ENCODE results near the gene SAP30BP.
"Not testable (repeated sequence)": the region's sequence is repeated elsewhere in the genome, so short reads cannot be mapped to it uniquely, and the experiment has no call there.

SAP30BP gene

DNA sequence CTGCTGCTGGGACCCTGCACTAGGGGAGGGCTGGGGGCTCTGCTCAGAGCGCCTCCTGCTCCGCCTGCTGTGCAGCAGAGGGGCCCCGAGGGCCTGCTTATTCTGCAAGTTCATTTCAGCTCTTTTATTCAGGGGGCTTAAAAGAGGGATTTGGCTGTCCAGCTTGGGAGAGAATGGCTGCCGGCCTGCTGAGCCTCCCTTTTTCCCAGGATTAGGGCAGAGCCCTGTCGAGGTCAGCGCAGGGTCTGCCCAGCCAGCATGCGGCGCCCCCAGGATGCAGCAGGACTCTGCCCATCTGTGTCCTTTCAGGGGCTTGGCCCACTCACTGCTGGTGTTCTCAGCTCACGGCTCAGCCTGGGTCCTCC is 32.8 kb upstream of the SAP30BP start:
- no peak for DNase-seq

DNA sequence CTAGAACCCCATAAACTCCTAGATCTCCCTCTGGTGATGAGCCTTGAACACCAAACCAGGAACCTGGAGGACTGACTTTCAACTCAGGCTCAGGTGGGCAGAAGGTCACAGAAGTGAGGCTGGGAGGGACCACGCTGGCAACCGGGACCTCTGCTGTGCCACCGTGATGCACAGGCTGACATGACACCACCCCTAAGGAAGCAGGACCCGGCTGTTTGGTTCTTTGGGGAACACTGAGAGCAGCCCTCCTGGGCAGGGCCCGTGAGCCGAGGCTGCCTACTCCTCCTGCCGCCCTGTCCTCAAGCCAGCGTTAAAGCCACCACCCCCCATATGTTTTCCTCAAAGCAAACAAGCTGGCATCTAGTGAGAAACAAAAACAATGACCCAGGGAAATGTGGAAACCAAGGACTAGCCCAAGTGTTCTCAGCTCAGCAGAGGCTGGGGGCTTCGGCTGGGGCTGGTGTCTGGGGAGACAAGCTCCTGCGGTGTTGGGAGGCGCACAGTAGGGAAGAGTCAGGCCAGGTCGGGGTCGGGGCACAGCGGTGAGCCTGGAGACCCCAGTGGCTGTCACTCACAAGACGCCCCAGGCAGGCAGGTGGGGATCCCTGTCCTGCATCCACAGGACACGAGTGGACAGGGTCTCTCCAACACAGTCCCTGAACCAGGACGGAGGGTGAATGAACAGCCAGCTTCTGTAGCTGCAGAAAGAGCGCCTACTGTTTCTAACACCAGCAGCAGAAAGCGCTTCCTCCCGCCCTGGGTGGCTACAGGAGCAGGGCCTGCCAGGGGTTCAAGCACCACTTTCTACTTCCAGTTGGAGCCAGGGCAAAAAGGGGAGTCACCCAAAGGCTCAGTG is 32.2 kb upstream of the SAP30BP start:
- no peak for DNase-seq

DNA sequence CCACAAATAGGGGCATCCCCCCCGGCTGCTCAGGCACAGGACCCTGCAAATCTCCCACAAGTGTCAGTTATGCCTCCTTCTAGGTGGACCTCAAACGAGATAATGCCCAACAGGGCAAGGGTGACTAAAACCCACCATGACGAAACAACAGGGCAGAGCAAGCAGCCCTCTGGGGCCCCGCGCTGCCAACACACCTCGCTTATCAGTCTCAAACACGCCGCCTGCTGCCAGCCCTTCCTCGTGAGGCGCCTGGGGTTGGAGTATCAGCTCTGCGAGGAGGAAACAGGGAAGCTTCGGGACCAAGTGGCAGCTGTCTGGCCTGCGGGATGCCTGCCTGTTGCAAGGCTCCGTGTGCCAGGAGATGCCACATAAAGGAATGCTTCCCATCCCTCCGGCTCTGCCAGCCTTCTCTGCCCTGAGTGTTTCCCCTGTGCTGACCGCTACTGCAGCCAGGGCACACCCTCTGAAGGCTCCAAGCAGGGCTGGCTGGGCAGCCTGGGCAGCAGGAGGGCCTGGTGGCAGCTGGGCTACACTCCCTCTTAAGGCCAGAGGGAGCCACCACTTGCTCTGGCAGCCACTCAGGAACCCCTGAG is 31.4 kb upstream of the SAP30BP start:
- DNase-seq, result no peak

DNA sequence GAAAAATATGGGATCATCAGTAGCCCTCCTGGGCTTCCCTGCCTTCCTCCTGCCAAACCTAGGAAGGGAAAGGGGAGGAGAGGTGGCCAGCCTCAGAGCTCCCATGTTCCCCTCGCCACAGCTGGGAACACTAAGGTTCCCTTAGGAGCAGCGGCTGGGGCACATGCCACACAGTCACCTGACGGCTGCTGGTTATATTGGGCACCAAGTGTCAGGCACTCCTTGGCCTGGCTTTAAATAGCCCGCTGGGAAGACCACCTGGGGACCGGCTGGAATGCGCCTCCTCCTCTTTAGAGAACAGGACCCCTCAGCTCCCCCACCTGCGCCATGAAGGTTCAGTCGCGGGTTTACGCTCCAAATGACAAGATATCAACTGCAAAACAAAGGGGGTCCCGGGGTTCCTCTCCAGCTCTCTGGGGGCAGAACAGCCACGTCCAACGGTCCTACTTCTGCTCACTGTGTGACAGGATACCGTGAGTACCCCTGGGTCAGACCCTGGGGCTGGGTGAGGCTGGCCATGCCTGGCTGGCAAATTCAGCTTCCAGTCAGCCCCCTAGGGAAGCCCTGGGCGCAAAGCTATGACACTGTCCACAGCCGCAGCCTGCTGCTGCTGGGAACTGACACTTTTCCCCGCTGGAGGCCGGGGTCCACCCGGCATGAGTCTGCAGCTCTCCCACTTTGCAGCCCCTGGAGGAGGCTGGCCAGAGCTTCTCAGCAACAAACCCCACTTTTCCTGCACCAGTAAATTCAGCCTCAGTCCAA is 30.6 kb upstream of the SAP30BP start:
- no peak for DNase-seq

DNA sequence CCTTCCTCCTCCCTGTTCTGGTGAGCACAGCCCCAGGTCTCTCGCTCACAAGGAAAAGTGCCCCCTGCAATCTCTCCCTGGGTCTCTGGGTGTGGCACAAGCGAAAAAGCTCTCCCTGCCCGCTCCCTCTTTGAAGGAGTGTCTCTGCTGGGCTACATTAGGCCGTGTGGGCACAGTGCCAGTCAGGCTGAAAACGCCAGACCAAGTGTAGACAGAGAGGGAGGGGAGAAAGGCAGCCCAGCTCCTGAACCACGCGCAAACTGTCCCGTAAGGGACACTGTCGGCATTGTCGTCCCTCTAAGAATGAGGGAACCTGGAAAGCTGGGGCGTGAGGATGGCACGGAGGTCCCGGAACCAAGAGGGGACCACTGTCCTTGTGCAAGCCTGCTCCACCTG is 30.0 kb upstream of the SAP30BP start:
- DNase-seq, result no peak

DNA sequence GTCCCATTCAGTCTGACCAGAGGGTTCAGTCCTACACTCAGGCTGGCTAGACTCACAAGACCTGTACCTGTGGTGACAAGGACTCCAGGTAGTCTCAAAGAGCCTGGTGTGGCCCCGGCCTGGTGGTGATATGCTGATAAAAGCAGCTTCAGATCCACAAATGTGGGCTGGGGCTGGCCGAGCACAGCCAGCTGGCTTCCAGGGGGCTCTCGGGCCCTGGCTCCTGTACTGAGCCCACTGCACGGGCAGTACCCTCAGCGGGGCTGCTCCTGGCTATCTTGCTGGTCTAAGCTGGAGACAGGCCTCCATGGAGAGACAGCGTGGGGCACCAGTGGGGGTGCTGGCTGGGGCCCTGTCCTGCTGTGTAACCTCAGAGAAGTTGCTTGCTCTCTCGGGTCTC is 29.6 kb upstream of the SAP30BP start:
- DNase-seq, result no peak

DNA sequence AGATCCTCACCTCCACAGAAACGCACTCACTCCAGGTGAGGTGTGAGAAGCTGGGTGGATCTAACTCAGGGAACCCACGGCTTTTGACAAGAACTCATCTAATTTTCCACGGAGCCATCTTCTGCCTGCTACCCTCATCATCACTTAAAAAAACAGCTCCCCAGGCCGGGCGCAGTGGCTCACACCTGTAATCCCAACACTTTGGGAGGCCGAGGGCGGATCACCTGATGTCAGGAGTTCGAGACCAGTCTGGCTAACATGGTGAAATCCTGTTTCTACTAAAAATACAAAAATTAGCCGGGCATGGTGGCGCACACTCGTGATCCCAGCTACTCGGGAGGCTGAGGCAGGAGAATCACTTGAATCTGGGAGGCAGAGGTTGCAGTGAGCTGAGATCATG is 29.1 kb upstream of the SAP30BP start:
- DNase-seq, result not testable (repeated sequence)

DNA sequence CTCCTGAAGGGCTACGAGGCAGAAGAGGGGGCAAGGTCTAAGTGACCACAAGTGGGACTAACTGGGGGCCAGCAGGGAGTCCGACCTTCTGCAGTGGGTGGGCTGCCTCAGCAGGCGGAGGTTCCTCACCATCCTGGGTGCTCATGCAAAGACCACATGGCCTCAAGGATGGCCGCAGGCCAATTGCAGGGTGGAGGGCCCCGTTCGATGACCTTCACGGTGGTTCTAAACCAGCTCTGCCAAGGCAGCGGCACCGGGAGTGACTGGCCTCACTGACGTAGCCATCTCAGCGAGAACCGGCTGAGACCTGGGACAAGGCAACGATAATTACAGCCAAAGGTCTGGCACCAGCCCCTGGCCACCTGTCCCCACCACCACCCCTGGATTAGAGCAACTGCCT is 28.2 kb upstream of the SAP30BP start:
- DNase-seq, result no peak

DNA sequence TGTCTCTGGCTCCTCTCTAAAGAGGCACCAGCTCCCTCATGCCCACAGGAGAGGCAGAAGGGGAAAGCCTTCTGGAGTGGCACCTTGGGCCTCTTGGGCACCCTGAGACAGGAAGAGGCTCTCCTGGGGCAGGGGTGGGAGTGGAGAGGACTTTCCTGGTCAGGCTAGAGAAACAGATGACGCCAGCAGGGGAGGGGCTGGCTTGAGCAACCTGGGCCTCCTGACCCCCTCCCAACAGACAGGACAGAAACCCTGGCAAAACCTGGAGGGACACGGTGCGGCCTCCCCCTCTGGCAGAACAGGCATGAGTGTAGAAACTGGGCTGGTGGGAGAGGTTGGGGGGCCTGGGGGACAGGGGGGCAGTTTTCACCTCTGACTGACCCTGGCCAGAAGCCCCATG is 27.8 kb upstream of the SAP30BP start:
- DNase-seq, result no peak

DNA sequence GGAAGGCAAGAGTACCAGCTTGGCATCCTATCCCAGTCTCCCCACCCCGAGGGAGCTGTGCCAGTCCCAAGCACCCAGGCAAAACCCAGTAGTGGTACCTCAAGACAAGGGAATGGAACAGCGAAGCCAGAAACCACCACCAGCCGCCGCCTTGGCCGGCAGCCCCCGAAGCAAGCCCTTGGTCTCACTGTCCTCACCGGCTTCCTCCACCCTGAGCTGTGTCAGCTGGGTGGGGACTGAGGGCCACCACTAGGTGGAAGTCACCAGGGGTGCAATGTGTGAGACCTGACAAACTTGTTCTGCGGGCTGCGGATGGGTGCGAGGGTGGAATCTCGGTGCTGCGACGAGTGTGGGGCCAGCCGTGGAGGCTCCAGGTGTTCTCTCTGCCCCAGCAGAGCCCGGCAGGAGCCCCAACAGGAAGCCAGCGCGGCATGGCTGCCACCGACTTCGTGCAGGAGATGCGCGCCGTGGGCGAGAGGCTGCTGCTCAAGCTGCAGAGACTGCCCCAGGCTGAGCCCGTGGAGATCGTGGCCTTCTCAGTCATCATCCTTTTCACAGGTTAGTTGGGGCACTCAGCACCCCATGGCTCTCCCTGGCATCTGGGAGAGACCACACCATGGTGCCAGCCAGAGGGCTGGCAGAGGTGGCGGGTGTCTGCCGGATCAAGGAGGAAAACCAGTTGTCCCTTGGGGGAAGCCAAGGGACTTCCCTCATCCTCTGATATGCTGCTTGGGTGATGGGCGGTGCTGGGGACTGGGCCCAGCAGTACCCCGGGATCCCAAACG is 27.2 kb upstream of the SAP30BP start:
- DNase-seq, result no peak

DNA sequence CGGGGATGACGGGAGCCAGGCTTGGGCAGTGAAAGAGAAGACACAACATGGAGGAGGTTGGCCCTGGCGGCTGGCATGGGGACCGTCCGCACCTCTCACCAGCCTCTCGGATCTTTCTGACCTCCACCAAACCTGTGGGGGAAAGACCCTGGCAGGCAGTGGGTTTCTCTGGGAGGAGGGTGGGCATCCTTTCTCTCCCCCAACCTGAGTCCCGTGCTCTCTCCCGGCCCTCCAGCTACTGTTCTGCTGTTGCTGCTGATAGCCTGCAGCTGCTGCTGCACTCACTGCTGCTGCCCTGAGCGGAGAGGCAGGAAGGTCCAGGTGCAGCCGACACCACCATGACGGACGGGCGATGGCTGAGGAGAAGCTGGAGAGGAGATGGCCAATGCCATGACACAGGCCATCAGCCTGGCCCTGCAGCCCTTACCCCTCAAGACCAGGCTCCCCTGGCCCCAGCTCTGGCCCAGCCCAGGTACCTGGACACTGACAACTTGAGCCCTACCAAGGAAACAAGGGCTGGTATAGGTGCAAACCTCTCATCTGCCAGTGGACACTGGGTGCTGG is 26.5 kb upstream of the SAP30BP start:
- no peak for DNase-seq

DNA sequence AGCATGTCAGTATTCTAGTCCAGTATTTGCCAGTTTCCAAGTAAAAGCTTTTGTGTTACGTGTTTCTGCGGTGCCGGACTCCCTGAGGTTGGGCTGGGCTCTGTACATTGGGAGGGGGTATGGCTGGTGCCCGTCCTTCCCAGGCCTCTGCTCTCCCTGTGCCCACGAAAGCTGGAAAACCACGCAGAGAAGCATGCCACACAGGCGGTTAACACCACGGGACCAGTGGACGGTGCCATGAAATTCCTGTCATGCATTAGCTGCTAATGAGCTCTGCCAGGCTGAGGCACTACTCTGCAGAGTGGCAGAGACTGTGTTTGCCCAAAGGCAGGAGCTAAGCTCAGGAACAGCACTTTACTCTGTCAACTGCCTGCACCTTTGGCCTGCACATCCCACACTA is 25.8 kb upstream of the SAP30BP start:
- no peak for DNase-seq

DNA sequence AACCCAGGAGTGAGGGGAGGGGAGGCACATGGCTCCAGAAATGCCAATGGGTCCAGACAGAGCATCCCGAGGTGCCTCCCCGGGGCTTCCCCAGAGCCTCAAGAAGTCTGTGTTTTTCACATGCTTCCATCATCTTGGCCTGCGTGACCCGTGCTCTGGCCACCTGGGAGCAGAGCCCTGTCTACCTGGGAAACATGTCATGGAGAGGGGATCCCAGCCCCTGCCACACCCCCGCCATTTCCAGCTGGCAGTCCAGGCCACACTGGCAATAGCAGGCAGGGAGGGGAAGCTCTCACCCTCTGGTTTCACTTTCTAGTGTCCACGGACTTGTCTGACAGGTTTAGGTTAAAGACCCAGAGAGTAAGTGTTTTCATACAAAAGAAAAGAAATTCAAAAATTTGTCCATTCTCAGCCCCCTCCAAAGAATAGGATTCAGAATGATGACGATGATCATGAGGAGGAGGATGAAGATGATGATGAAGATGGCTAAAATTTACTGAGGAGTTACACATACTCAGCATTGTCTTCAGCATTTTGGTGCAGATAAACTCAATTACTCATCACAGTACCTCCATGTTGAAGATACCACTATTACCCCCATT is 24.9 kb upstream of the SAP30BP start:
- no peak for DNase-seq

DNA sequence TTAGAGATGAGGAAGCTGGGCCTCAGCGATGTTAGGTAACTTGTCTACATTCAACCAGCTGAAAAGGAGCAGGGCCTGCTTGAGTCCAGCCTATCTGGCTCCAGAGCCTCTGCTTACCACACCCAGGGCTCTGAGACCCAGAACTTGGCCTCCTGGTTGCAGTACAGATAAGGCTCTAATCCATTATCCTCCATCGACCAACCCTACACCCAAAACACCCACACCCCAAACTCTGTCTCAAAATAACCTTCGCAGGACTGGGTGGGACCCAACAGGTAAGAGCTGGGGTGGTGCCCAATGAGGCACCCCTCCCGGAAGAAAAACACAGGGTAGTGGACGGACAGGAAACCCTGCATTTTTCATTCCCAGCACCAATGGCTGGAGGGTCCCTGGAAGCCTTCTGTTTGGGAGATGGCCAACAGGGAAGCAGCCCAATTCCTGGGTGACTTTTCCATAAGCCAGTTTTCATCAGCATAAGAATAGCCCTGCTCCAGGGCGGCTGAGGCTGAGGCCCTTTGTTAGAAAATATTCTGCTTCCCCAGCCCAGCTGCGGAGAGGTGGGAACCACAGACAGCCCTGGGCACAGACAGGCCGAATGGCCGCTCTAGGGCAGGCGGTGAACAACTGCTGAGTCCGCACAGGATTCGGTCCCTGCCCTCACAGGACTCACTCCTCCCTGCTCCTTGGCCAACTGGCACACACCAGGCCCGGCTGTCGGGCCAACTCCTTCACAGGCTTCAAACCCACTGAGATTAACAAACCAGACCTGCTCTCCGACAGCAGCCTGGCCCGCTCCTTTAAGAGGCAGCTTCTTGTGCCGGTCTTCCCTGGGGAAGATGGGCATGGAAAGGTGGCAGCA is 24.1 kb upstream of the SAP30BP start:
- no peak for DNase-seq

DNA sequence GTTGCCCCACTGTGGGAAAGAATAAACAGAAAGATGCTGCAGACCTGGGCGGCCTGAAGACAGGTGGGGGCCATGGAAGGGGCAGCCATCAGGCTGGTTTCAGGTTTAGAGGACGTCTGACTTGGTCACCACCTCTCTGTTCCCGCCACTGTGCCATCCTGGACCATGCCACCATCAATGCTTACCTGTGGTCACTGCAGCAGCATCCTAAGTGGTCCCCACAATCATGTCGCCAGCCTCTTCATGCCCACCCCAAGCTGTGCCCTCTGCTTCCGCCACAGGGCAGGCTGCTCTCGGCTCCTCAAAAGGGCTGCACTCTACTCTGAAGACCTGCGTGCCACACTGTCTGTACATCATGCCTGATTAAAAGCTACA is 23.5 kb upstream of the SAP30BP start:
- no peak for DNase-seq

DNA sequence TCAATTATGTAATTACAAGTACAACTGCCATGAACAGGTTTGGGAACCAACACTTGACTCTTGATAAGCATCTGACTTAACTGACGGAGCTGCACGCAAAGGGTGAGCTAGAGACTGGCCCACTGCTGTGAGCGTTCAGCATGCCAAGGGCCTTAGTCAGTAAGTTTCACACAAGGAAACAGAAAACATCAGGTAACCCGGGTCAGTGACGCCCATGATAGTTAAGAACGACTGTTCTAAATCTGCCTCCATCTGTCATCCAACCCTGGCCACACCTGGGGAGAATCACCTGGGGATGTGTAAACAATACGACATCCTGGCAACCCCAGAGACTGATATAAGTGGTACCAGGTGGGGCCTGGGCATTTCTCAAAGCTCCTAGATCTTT is 21.6 kb upstream of the SAP30BP start:
- no peak for DNase-seq

DNA sequence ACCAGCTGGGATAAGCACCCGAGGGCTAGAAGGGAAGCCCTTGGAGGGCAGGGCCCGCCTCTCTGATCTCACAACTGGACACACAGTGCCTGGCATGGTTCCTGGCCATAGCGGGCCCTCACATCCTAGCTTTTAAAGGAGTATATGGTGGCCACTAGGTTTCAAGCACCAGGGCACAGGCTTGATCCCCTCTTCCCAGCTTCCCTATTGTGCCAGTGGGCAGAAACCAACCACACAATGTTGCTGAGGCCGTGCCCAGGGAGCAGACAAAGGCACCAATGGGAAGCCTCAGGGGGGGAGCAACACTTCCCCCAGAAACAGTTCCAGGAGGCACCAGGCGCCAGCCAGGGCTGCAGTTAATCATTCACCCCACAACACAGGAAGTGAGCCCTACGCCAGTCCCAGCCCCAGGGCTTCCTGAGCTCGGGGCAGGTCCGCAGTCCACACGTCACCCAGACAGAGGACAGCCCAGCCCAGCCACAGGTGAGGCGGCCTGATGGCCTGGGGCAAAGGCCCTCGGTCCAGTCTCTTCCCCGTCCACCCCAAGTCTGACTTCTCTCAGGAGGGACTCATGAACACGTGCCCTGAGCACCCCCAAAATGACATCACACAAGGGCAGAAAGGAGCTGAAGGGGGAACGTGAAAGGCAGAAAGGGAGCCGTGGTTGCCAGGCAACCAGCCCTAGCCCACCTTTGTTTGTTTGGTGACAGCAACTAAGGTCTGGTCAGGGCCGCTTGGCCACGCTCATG is 21.1 kb upstream of the SAP30BP start:
- no peak for DNase-seq

DNA sequence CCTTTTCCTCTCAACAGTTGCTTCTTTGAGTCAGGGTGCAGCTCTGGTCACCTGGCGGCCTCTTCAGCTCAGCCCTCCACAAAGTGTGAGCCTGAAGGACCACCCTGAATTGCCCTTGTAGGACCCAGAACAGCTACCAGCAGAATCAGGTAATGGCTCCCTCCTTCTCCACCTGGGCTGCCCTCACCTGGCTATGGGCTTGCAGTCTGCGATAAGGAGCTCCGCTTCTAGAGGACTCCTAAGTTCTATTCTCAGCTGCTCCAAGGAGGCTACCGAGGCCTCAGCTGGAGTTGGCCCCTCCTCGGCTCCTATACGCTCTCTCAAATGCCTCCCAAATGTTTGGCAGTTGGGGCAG is 20.5 kb upstream of the SAP30BP start:
- no peak for DNase-seq

DNA sequence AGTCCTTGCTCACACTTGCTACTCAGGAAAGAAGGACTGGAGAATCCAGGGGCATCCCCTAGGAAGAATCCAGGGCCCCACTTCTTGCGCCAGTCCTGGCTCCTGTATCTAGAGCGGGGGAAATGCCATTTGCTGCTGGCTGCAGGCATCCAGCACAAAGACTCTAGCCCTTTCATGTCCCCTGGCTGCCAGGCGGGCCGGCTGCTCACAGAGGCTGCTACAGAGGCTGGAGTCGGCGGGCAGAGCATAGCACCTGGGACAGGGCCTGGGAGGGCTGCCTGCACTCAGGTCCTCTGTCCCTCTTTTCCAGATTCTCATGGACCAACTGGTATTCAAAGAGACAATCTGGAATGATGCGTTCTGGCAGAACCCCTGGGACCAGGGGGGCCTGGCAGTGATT is 20.1 kb upstream of the SAP30BP start:
- DNase-seq, result no peak

DNA sequence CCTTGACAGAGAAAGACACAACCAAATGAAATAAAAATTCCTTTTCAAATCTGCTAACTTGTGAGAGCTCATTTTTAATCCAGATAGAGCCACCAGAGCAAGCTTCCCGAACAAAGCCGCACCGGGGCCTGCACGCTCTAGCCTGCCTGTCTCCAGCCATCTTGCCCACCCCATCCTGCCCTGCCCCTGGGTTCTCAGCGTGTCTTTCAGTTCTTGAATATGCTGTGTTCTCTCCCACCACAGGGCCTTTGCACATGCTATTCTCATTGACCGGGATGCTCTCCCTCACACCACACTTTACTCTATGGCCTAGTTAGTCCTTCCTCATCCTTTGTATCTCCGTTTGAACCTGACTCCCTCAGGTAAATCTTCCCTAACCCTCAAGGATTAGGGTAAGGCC is 19.2 kb upstream of the SAP30BP start:
- DNase-seq, result no peak

DNA sequence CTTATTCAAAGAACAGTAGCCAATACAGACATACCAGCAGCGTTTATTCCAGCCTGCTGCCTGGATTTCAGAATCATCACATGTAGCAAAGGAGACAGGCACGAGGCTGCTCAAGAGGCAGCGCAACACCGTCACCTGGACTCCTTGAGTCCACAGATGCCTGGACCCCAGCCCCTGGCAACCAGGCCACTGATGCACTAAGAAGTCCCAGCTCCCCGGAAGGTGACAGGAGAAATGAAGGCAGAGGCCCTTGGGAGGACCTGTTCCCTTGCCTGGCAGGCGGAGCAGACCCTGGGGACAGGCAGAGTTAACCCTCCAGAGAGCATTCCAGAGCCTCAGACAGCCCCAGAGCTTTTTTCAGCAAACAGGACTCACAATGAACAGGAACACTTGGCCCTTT is 17.5 kb upstream of the SAP30BP start:
- DNase-seq, result no peak

All from NCI-H2081 treated with DMSO at 0.1 percent for 48 hours (cell line).